Measurements from ENCODE around the gene COL19A1.

DNA sequence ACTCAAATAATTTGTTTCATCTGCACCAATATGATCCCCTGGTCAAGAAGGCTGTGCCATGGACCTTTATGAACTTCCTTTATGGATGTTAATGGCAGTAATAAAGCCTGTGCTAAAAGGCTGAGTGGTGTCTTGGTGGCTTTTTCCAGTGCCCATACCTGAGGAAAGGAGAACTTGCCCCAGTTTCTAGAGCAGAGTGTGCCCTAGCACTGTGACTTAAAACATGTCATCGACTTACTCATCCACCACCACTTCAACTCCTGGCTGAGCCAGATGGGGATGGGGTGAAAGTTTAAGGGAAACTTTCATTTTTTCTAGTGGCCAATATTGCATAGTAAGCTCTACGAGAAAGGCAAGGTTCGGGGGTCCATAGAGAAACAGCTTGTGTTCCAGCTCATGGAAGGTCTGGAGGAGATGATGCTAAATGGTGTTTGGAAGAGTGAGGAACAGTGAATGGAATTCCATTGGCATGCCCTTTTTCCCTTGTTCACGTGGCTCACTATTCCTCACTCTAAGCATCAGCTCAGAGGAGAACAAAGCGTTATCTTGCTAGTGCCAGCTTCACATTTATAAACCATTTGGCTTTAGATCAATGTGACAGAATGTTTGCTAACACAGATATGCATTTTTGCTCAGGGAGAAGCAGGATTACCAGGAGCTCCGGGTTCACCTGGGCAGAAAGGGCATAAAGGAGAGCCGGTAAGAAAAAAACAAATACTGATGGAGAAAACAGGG is 71.2 kb downstream of the COL19A1 start:
- TF ChIP-seq, protein P1, sequence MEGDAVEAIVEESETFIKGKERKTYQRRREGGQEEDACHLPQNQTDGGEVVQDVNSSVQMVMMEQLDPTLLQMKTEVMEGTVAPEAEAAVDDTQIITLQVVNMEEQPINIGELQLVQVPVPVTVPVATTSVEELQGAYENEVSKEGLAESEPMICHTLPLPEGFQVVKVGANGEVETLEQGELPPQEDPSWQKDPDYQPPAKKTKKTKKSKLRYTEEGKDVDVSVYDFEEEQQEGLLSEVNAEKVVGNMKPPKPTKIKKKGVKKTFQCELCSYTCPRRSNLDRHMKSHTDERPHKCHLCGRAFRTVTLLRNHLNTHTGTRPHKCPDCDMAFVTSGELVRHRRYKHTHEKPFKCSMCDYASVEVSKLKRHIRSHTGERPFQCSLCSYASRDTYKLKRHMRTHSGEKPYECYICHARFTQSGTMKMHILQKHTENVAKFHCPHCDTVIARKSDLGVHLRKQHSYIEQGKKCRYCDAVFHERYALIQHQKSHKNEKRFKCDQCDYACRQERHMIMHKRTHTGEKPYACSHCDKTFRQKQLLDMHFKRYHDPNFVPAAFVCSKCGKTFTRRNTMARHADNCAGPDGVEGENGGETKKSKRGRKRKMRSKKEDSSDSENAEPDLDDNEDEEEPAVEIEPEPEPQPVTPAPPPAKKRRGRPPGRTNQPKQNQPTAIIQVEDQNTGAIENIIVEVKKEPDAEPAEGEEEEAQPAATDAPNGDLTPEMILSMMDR (IDR thresholded peaks at IDR 0.05; ENCODE audit: low read depth, low read length): no peak
- TF ChIP-seq EZH2phosphoT487 (IDR thresholded peaks at IDR 0.05; ENCODE audit: low read depth): no peak

Measured in OCI-LY3 (cell line).